HG03280 (cell line): ENCODE data around the gene SLC4A9.

Source experiments
- ATAC-seq: cut with Tn5 transposase; IDR thresholded peaks from one replicate; pipeline ENCODE4 v1.9.1; 2021; ENCODE audit warnings: mild to moderate bottlenecking, moderate library complexity; ENCODE audit not compliant: unreplicated experiment

SLC4A9 gene, protein sequence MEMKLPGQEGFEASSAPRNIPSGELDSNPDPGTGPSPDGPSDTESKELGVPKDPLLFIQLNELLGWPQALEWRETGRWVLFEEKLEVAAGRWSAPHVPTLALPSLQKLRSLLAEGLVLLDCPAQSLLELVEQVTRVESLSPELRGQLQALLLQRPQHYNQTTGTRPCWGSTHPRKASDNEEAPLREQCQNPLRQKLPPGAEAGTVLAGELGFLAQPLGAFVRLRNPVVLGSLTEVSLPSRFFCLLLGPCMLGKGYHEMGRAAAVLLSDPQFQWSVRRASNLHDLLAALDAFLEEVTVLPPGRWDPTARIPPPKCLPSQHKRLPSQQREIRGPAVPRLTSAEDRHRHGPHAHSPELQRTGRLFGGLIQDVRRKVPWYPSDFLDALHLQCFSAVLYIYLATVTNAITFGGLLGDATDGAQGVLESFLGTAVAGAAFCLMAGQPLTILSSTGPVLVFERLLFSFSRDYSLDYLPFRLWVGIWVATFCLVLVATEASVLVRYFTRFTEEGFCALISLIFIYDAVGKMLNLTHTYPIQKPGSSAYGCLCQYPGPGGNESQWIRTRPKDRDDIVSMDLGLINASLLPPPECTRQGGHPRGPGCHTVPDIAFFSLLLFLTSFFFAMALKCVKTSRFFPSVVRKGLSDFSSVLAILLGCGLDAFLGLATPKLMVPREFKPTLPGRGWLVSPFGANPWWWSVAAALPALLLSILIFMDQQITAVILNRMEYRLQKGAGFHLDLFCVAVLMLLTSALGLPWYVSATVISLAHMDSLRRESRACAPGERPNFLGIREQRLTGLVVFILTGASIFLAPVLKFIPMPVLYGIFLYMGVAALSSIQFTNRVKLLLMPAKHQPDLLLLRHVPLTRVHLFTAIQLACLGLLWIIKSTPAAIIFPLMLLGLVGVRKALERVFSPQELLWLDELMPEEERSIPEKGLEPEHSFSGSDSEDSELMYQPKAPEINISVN

DNA sequence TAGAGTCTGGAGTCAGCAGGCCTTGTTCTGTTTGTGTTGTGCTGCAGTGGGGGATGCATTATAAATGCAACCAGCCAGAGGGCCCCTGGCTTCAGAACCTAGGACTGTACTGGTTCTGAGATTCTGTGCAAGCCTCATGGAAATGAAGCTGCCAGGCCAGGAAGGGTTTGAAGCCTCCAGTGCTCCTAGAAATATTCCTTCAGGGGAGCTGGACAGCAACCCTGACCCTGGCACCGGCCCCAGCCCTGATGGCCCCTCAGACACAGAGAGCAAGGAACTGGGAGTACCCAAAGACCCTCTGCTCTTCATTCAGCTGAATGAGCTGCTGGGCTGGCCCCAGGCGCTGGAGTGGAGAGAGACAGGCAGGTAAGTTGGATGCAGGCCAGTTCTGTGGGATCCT lies at the start of gene SLC4A9:
TSS of gene SLC4A9 (plus strand) at position 94 of the 400 bp plus-strand sequence. CDS start at position 137, 43 bp downstream.
- no peak for ATAC-seq

DNA sequence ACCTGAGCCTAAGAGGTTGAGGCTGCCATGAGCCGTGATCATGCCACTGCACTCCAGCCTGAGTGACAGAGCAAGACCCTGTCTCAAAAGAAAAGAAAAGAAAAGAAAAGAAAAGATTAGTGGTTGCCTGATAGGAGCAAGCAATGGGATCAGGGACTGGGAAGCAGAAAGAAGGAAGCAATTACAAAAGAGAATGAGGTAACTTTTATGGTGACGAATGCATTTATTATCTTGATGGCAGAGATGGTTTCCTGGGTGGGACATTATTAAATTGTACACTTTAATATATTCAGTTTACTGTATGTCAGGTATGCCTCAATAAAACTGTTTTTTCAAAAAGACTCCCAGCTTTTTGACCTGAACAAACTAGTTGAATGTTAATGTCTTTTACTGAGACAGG lies 49.6 kb upstream of the SLC4A9 start:
- no peak for ATAC-seq

DNA sequence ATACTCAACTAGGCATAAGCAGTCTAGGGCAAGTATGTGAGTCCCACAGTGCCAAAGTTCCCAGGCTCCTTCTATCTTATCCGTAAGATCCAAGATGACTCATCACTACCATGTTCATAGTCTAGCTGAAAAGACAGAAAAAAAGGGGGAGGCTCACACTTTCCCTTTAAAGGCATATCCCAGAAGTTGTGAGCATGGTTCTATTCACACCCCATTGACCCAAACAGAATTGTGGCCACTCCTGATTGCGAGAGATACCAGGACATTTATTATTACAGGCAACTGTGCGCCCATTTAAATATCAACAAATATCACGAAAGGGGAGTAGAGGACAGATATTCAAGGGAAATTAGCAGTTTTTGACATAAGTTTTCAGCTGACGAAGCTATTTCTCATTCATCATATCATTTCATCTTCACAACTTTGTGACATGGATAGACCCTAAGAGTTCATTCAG lies 49.0 kb upstream of the SLC4A9 start:
- no peak for ATAC-seq

DNA sequence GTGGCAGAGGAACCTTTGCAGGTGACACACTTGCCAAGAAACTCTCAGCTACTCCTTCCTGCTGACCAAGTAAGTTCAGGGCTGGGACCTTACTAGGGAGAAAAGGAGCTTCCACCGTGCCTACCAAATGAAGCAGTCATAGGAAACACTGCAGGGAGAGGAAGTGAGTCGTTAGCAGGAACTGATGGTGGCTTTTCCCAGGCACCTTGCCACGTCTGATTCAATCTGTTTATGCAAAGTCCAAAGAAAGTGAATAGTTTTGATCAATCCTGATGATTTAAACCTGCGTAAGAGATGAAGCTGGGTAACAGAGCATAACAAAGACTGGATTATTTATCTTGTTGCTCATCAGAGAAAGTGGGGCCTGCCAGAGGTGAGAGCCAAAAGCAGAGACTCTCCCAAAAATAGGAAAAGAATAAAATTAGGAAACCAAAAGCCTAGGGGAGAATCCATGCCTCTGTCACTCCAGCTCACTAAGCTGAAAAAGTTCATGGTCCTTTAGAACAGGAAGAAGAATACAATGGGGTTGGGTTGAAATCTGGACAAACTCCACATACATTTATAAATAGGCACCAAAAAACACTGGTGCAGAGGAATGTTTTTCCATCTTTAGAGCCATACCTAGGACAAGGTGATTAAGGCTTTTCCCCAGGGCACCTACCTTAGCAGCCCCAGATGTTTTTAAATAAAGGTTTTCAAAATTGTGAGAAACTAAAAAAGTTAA lies 47.8 kb upstream of the SLC4A9 start:
- ATAC-seq = no peak

DNA sequence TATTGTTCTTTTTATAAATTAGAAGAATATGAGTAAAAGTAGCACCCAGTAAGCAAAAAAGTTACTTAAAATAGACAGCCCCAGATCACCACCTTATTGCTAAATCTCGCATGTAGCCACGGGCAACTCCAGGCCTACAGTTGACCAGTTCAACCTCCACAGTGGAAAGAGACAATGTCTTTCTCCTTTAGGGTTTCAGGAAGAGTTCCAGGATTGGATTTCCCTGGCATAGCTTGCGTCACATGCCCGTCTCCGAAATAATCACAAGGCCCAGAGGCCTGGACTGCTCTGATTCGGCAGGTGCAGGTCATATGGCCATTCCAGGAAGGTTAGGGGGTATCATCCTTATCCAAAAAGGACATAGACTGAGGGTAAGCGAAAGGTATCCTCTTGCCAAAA lies 47.2 kb upstream of the SLC4A9 start:
- ATAC-seq = no peak

DNA sequence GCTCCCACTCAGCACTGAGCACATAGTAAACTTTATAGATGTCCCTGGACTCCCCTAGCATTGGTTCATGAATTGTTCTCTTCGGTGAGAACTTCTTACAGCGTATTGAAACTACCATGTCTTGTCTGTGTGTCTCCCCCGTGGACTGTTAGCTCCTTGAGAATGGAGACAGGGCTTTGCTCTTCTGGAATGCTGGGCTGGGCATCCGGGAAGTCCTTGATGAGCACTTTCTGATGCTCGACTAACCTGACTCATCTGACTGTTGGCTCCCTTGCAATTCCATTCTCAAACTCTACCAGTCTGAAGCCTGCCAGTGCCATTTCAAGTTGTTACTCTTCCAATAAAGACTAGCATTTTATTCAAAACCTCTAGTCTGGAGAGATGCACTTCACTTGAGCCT lies 42.1 kb upstream of the SLC4A9 start:
- ATAC-seq = no peak

DNA sequence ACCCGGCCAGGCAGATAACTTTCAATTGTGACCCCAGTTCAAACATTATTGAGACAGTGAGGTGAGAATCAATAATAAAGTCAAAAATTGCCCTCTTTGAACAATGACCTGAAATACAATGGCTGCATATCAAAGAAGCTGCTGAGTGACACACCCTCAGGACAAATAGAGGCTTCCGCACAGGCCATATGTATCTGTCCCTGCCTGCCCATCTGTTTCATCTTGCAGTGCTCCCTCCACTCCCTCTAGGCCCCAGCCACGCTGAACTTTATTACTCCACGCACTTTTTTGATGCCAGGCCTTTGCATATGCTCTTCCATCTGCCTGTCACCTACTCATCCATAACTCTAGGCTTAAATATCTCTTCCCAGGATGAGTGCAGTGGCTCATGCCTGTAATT lies 41.2 kb upstream of the SLC4A9 start:
- ATAC-seq = no peak

DNA sequence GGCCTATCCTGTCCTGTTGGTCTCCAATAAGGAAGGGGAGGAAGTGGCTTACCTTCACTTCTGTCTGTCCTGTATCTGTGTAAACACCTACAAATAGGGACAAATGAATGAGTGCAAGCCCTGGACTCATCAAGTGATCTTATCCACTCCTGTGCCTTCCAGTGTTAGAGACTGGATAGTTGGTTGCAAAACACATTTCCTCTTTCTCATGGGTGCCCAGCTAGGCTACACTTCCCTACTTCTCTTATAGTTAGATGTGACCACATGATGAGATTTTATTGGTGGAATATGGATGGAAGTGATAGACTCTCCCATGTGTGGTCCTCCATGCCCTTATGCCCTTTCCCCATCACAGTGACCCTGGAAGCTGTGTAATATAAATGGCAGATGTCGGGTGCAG lies 40.2 kb upstream of the SLC4A9 start:
- no peak for ATAC-seq

DNA sequence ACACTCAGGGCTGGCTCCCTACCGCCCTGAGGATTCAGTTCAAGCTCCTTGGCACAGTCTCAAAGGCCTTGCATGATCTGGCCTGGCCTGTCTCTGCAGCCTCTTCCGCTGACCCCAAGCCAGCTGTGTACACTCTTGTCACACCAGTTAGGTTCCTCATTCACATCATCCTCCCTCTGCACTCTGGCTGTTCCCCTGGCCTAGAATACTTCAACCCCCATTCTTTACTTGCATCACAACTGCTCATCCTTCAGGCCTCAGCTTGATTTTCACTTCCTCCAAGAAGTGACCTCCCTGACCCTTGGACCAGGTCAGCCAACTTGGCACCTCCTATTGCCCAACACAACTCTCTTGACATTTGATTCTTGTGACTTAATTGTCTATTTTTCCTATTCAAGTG lies 38.2 kb upstream of the SLC4A9 start:
- ATAC-seq = no peak

DNA sequence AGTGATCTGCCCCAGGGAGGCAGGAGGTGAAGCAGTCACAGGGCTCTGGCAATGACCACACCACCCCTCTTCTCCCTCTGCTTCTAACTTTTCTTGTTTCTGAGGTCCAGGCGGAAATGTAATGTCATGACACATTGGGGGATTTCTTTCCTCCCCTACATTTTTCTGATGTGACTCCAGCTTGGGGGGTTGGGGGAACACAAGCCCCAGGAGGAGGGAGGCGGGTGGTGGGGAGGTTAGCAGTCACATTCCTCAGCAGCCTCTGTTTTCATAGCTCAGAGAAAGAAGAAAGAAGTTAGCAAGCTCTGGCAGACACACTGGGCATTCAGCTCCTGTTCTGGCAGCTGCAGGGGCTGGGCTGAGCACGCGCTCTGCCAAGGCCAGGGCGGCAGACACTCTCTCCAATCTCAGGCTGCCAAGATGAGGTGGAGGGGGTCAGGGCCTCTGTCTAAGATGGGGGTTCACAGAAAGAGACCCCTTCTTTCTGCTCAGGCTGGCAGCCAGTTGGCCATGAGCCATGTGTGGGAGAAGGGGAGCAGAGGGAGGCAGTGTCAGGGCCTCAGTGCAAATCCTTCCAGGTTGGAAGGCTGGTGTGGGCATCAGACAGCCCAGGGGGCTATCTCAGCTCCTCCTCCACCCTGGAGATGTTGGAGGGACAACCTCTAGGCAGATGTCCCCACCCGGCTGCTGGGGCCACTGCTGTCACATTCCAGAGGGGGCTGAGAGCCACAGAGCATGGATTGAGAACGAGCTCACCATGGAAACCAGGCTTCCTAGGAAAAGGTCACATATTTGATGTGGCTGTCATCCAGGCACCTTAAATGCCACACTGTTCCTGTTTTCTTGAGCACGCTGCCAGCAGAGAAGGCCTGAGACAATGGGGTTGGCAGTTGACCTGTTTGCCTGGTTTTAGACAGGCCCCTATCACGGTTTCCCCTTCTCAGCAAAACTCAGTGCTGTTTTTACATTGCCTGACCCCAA lies 37.0 kb upstream of the SLC4A9 start:
- no peak for ATAC-seq

DNA sequence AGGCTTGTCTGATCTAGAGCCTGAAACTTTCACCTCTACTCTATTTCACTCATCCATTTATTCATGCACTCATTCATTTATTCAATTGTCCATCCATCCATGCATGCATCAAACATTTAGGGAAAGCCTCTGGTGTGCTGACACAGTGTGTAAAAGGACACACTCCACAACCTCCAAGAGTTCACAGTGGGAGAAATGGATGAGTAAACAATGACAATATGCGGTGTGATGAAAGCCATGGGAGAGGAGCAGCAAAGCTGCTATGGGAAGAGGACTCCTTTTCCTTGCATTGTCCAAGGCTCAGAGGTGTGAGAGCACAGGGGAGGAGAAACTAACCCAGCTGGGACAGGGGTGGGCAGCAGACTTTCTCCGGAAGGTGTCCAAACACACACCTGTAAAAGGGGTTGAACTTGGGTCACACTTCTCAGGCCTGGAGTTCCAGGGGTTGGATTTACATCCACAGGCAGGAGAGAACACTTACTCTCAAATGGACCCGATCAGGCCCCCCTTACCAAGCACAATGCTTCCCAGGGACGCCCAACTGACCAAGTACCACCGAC lies 35.9 kb upstream of the SLC4A9 start:
- no peak for ATAC-seq

DNA sequence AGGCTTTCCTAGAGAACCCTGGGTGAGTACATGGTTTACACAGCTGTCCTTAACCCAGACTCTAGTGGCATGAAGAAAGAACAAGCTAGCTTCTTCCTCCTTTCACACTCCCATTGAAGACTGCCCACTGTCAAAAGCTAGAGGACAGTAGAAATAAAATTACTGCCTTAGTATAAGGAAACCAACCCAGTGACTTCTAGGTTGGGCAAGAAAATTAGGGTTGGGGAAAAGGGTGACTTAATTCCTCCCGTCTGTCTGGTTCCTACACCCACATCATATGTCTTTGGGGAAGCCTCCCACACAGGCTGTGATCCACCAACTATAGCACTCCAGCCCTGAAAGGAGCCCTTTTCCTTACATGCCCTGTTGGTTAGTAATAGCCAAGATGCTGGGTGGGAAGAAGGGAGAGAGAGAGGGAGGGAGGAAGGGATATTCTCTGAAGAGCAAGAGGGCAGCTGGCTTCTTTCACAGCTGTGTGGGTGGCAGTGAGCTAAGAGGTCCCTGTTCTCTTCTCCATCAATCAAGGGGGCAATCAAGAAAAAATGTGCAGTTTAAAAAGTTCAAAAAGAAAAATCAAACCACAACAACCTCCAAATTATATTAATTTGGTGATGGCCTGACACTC lies 35.3 kb upstream of the SLC4A9 start:
- ATAC-seq = no peak

DNA sequence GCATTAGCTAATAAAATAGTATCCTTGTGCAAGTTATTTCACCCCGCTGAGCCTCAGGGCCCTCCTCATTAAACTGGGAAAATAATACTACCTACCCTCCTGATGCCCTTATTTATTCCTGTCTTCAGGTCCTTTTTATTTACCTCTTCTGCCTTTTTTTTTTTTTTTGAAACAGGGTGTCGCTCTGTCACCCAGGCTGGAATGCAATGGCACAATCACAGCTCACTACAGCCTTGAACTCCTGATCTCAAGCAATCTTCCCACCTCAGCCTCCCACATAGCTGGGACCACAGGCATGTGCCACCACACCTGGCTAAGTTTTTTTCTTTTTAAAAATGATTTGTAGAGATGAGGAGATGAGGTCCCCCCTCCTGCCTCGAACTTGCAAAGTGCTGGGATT lies 34.5 kb upstream of the SLC4A9 start:
- ATAC-seq = no peak

DNA sequence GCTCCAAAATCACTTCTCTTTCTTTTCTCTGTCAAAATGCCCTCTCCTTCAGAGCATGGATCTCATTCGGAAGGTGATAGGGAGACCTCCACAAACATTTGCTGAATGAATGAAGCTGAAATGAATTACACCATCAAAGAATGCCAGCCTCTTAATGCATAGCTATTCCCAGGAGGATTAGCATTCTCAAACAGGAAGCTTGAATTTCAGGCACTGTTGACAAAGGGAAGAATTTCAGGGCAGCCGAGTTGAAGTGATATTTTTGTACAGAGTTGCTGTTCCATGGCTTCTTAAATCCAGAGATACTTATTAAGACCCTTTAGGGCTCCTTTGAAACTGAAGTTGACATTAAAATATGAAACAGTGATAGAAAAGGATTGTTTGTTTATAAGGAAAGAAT lies 32.4 kb upstream of the SLC4A9 start:
- ATAC-seq = no peak

DNA sequence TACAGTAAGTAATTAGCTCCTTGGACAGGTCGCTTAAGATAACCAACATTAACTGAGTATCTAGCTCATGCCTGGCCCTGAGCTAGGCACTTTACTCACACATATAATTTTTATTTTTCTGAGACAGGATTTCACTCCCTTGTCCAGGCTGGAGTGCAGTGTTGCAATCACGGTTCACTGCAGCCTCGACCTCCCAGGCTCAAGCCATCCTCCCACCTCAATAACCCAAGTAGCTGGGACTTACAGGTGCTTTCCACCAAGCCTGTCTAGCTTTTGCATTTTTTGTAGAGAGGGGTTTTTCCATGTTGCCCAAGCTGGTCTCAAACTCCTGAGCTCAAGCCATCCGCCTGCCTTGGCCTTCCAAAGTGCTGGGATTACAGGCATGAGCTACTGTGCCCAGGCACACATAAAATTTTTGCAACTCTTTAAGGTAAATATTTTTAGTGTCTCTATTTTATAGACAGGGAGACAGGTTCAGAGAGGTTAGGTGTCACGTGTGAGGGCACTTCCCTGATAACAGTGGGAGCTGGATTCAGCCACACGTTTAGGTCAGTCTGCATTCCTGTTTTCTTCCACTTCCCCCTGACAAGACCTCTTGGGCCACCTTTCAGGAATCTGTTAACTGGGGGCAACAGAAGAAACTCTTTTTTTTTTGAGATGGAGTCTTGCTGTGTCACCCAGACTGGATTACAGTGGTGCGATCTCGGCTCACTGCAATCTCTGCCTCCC lies 31.8 kb upstream of the SLC4A9 start:
- no peak for ATAC-seq

DNA sequence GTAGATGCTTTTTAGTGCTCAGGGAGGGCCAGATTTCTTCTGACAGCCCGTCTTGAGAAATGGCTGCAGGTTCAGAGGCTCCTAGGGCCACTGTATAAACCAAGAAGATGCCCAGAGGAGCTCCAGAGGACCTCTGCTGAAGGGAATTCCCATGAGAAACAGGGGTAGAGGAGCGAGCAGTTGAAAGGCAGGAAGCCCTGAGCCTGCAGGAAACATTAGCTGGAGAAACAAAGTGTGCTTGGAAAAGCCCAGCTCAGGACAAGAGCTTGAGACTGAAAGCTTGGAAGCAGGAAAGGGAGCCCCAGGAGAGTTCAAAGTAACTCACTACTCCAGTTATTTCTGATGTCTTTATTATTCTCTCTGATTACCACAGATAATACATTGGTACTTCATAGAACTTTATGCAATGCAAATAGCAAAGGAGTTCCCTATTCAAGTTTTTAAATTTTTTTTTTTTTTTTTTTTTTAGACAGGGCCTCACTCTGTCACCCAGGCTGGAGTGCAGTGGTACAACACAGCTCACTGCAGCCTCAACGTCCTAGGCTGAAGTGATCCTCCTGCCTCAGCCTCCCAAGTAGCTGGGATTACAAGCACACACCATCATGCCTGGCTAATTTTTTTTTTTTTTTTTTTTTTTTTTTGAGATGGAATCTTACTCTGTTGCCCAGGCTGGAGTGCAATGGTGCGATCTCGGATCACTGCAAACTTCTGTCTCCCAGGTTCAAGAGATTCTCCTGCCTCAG lies 30.1 kb upstream of the SLC4A9 start:
- no peak for ATAC-seq

DNA sequence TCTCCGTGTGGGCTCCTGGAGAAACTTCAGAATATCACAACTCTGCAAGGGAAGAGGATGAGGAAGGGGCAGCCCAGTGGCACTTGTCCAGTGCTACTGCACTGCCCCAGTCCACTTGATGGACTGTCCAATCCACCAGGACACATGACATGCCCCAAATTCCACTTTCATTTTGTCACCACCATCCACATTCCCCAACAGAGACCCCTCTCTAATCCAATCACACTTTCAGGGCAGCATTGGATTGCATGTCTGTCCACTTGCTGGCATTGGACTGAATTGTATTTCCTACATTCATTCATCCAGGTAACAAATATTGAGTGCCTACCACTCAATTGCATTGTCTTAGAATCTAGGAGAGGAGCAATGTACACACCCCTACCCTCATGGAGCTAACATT lies 28.4 kb upstream of the SLC4A9 start:
- no peak for ATAC-seq

DNA sequence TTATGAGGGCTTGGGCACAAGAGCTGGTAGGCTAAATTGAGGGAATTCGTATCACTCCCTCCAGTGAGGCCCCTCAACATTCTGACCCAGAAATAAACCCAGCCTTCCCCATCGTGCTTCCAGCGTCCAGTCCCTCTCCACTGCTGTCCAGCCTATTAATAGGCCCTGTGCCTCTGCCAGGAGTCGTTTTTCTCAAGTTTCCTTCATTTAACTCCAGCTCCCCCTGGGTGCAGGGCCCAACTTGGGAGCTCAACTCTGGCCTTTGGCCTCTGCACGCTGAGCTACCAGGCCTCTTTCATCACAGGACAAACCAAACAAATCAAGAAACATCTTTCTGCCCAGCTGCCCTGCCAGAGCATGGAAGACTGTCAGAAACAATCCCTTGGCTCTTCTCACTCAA lies 23.6 kb upstream of the SLC4A9 start:
- no peak for ATAC-seq
